ENCODE results near the gene FAM222B.
"Not testable (repeated sequence)": the region's sequence is repeated elsewhere in the genome, so short reads cannot be mapped to it uniquely, and the experiment has no call there.

Gene FAM222B

DNA sequence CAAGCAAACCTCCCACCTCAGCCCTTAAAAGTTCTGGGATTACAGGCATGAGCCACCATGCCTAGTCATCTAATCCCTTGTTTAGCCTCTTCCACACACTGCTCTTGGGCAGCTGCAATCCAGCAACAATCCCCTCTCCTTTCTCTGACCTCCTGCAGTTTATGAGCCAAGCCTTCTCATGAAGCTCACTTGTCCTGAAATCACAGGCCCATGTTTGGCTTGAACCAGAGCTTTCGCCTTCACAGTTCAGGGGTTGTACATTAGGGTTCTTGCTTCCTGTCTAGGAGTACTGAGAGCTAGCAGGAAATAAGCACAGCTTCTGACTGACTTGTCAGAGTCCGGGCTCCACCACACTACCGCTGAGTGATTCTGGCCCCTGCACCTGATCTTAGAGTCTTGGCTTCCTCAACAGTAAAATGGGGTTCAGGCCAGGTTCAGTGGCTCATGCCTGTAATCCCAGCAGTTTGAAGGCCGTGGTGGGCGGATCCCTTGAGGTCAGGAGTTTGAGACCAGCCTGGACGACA is 28.5 kb upstream of the FAM222B start:
- DNase-seq (ENCODE audit: low spot score) = peak; percentile 36

DNA sequence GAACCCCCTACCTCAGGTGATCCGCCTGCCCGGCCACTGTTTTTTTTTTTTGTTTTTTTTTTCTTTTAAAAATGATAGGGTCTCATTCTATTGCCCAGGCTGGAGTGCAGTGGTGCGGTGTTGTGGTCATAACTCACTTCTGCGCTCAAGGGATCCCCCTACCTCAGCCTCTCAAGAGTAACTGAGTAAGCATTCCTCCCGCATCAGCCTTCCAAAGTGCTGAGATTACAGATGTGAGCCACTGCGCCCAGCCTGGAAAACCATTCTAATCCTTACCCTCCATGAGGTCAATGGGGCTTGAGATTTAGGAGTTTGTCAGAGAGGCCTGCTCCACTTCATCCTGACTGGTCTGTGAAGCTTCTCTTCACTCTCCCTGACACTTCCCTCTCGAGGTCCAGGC is 24.7 kb upstream of the FAM222B start:
- no peak for DNase-seq (ENCODE audit: low spot score)

DNA sequence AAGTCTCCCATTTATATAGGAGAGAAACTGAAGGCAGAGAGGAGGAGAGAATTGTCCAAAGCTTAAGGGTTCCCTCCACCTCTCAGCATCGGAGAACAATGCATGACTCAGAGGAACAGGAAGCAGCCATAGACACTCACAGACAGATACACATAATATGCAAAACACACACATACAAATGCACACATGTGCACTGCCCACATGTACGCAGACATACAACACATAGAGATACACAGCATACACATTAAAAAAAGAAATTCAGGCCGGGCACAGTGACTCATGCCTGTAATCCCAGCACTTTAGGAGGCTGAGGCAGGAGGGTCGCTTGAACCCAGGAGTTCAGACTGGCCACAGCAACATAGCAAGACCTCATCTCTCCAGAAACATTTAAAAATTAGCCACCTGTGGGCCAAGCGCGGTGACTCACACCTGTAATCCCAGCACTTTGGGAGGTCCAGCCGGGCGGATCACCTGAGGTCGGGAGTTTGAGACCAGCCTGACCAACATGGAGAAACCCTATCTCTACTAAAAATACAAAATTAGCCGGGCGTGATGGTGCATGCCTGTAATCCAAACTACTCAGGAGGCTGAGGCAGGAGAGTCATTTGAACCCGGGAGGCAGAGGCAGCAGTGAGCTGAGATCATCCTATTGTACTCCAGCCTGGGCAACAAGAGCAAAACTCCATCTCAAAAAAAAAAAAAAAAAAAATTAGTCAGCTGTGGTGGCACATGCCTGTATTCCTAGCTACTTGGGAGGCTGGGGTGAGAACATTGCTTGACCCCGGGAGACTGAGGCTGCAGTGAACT is 23.6 kb upstream of the FAM222B start:
- peak; percentile 33 for DNase-seq (ENCODE audit: low spot score)

DNA sequence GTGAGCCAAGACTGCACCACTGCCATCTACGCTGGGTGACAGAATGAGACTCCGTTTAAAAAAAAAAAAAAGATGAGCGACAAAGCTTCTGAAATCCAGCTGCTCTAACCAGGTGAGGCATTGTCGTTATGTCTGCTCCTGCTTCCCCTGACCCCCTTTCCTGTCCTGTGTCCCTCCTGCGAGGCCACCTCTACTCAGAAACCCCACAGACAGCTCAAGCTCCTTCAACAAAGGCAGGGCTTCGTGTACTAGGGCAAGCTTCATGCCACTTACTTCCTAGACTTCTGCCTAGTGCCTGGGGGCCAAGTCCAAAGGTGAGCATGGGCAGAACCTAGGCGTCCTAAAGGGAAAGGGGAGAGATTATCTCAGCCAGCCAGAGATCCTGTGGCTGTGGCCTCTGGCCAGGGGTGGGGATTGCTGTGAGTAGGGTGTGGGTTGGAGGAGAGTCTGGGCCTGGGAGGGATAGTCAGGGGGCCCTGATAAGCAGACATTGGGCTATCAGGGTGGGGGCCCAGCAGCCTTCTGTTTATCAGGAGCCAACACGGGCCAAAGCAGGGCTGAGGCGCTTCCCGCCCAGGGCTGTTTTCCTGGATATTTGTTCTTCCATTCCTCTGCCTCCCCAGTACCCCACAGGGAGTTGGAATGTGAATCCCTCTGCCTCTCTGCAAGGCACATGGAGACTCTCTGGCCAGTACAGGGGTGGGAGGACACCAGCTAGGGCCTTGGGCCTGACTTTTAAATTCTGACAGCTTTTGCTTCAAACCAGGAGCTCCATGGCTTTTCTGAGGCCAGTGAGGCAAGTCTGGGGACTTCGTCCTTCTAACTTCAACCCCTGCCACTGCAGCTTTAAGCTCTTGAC is 22.6 kb upstream of the FAM222B start:
- peak; percentile 97 for DNase-seq (ENCODE audit: low spot score)

DNA sequence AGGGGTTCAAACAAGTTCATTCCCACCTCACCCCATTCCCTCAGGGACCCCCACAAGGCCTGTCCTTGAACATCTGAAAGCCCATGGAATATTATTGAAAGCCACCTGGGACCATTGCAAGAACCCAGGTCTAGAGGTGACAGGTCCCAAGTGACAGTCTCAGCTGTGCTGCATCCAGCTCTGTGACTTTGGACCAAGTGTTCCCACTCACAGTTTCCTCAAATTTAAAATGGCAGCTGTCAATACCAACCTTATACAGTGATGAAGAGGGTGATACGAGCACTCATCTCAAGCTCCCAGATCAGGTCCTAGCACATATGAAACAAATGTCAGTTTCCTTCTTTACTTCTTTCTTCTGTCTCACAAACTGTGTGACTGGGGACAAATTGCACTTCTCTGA is 21.4 kb upstream of the FAM222B start:
- peak; percentile 52 for DNase-seq (ENCODE audit: low spot score)

DNA sequence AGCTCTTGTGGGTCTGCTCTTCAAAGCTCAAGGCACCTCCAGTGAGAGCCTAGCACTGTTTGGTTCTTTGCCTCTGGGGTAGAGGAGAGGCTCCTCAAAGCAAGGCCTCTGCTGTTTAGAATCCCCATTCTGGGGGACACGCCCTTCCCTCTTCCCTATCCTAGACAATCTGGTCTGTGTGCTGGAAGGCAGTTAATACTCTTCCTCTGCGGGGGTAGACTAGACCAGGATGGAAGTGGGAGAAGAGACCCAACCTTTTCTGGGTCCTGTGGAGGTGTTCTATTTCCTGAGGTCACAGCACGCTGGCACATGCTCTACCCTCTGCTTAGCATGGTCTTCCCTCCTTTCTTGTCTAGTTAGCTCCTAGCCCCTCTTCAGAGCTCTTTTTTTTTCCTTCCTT is 20.0 kb upstream of the FAM222B start:
- peak; percentile 63 for DNase-seq (ENCODE audit: low spot score)

DNA sequence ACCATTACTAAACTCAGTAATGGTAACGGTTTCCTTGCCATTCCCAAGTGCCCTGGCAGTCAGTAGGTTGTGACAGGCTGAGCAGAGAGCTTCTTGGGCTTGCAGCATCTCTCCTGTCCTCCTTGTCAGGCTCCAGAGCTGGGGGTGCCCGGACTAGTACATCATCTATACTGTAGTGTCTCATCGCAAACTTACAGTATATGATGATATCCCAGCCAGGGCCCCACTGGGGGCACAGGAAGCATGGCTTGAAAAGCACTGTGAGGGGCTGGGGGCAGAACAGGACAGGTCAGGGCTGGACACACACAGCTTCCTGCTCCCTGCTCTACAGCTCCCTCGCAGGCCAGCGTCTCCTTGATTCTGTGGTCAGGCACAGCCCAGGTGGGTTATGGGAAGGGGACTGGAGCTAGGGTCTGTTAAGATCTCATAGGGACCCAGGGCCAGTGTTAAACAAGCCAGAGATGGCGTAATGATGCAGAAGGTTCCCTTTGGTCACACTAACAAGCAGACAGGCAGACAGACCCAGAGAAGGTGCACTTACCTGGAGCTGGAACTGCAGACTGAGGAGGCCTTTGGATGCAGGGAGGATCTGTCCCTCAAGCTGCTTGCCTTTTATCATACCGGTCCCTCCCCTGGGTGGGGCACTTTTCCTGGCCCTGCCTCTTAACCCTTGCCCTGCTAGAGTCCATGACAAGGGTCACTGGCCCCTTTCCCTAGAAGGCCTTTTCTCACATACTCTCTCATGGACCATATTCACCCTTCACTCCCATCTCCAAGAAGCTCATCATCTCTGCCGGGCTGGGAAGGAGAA is 19.0 kb upstream of the FAM222B start:
- peak; percentile 90 for DNase-seq (ENCODE audit: low spot score)

DNA sequence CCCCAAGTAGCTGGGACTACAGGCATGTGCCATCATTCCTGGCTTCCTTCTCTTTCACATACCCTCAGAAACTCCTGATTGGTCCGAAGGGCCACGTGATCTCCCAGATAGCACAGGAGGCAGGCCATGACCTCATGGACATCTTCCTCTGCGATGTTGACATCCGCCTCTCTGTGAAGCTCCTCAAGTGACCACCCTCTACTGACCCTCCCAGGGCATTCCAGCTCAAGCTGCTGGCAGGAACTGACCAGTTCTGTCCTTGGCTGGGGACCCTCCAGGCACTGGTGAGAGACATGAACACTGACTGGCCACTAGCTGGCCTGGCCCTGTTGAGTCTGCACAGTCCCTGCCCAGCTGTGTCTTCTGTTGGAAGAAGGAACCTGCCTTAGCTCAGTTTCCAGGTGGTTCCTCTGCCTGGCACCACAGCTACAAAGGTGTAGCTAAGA is 17.8 kb upstream of the FAM222B start:
- peak; percentile 80 for DNase-seq (ENCODE audit: low spot score)

DNA sequence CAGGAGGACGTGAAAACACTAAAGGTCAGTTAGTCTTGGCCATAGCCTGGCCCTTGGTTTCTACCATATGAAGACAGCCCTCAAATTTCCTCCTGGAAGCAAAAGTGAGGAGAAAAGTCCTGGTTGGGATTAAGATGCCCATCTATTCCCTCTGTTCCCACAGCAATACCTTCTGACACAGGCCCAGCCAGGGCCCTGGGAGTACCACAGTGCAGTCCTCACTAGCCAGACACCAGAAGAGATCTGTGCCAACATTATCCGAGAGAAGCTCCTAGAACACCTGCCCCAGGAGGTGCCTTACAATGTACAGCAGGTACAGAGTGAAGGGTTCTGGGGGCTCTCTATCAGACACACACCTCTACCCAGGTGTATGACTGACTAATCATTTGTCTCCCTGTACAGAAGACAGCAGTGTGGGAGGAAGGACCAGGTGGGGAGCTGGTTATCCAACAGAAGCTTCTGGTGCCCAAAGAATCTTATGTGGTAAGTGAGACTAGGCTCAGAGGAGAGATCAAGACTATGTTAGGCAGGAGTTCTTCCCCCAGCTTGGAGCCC is 16.3 kb upstream of the FAM222B start:
- DNase-seq (ENCODE audit: low spot score) = peak; percentile 75

DNA sequence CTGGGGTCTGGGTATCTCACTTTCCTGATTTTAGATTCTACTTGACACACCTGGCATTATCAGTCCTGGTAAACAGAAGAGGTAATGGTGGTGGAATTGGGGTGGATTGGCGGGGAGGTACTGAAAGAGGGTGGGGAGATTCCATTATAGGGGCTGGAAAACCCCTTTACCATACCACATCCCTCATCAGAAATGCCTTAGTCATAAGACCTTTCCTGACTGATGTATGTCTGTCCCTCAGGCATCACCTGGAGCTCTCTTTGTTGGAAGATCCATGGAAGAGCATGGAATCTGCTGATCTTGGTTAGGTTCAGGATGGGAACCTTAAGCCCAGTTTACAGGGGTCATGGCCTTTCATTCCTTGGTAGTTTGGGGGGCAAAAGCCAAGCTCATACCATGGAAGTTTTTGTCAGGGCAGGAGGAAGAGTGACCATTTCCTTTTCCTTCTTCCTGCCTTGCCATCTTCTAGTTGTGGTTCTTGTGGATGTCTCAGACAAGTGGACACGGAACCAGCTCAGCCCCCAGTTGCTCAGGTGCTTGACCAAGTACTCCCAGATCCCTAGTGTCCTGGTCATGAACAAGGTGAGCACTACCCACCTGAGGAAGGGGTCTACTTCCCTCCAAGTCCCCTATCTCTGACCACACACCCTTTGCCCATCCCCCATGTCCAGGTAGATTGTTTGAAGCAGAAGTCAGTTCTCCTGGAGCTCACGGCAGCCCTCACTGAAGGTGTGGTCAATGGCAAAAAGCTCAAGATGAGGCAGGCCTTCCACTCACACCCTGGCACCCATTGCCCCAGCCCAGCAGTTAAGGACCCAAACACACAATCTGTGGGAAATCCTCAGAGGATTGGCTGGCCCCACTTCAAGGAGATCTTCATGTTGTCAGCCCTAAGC is 15.6 kb upstream of the FAM222B start:
- DNase-seq (ENCODE audit: low spot score) = peak; percentile 72

DNA sequence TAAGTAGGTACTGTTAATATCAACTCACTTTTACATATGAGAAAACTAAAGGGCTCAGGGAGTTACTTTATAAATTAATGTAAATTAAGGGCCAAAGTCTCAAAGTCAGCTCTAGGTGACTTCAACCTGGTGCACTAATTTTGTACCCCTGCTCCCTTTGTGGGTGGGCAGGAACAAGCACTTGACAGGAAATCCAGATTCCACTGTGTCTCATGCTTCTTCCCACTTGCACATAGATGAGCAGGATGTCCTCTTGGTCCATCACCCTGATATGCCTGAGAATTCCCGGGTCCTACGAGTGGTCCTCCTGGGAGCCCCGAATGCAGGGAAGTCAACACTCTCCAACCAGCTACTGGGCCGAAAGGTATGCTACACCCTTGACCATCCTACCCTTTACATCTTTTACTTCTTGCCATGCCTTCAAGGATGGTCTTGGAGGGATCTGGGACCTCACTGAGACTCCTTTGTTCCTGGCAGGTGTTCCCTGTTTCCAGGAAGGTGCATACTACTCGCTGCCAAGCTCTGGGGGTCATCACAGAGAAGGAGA is 13.5 kb upstream of the FAM222B start:
- peak; percentile 60 for DNase-seq (ENCODE audit: low spot score)

DNA sequence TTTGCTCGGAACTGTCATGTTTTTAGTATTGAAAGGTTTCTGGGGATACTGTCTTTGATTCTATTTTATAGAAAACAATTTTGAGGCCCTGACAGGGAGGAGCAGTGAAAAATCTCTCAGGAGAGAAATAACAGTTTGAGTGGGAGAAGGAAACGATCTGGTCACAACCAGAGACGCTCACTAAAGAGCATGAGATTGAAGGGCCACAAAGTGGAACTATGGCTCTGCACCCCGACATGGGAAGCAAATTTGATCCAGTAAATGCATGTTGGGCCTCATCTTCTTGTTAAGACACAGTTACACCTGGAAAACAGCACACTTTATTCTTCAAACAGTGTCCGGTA is 12.7 kb upstream of the FAM222B start:
- DNase-seq (ENCODE audit: low spot score) = peak; percentile 55

DNA sequence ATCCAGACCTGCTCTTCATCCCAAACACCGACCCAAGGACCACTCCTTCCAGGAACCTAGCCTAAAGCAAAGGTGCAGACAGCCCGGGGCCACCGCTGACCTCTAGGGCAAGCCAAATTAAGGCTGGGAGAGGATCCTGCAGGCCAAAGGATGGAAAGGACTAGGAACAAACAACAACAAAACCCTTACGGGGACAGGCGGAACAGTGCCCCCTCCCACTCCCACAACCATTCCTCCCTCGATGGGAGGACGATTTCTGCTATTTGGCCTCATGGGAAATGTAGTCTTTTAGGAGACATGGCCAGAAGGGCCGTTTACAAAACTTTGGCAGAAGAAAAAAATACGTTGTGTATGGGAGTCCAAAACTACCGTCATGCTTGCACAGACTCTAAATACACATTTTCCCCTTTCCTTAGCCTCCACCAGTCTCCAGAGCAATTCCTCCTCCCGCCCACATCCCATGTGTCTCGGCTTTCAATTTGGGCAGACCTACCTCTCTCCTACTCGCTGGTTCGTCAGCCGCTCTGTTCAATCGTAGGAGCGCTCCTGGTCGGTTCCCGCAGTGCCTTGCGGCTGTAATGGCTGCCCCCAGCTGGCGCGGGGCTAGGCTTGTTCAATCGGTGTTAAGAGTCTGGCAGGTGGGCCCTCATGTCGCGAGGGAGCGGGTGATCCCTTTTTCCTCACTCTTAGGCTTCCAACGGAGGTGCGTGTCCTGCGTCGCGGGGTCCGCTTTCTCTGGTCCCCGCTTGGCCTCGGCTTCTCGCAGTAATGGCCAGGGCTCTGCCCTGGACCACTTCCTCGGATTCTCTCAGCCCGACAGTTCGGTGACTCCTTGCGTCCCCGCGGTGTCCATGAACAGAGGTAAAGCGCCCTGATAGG is 12.1 kb upstream of the FAM222B start, which contains the start of gene ERAL1:
Gene ERAL1, plus strand, starts transcription at position 560 of the 879 bp plus-strand sequence. Its CDS starts 19 bp downstream, at position 579.
- peak; percentile 71 for DNase-seq (ENCODE audit: low spot score)

DNA sequence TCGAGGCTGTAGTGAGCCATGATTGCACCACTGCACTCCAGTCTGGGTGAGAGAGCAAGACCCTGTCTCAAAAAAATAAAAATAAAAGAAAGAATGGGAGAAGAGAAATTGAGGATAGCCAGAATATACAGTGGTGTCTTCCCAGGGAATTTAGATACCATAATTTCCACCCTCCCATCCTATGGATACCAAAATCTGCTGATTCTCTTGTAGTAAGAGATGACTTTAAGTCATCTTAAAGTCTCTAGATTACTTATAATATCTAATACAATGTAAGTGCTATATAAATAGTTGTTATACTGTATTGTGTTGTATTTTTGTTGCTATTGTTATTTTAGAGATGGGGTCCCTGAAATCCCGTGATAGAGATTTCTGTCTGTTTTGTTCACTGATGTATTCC is 10.7 kb upstream of the FAM222B start:
- DNase-seq (ENCODE audit: low spot score) = no peak

DNA sequence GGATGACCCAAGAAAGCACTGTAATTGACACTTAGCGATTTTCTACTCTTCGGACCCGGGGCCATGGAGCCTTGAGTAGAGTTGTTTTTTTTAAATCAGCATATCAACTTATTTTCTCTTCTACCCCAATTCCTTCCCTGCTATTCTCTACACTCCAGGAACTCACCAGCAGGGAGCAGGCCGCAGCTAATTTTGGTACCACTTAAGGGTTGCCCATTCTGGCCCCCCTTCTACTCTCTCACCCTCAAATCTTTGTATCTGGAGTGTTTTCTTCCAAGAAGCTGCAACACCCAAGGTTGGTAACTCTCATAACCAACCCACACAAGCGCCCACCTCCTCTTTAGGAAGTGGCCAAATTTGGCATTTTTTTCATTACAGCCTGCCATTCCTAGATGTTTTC is 6.7 kb upstream of the FAM222B start:
- peak; percentile 64 for DNase-seq (ENCODE audit: low spot score)

DNA sequence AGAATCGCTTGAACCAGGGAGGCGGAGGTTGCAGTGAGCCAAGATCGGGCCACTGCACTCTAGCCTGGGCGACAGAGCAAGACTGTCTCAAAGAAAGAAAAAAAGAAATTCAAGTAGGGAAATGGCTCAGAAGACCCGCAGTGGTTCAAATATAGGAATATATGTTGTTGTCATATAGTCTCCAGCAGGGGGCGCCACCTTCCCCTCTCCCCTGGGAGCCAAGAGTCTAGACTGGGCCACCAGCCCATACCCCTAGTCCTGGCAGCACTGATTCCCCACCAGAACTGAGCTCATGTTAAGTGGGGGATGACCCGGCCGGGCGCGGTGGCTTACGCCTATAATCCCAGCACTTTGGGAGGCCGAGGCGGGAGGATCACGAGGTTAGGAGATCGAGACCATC is 6.1 kb upstream of the FAM222B start:
- DNase-seq (ENCODE audit: low spot score) = peak; percentile 76

DNA sequence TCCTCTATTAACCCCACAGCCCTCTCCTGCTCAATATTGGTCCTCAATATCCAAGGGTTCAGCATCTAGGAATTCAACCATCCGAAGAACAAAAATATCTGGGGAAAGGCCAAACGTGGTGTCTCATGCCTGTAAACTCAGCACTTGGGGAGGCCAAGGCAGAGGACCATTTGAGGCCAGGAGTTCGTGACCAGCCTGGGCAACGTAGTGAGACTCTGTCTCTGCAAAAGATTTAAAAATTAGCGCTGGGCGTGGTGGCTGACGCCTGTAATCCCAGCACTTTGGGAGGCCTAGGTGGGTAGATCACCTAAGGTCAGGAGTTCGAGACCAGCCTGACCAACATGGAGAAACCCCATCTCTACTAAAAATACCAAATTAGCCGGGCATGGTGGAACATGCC is 4.1 kb upstream of the FAM222B start:
- not testable (repeated sequence) for DNase-seq (ENCODE audit: low spot score)

DNA sequence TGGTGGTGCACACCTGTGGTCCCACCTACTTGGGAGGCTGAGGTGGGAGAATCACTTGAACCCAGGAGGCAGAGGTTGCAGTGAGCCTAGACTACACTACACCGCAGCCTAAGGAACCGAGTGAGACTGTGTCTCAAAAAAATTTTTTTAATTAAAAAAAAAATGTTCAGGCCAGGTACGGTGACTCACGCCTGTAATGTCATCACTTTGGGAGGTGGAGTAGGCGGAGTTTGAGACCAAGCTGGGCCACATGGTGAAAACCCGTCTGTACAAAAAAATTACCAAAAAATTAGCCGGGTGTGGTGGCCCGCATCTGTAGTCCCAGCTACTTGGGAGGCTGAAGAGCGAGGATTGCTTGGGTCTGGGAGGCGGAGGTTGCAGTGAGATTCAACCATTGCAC is 3.6 kb upstream of the FAM222B start:
- DNase-seq (ENCODE audit: low spot score) = no peak

DNA sequence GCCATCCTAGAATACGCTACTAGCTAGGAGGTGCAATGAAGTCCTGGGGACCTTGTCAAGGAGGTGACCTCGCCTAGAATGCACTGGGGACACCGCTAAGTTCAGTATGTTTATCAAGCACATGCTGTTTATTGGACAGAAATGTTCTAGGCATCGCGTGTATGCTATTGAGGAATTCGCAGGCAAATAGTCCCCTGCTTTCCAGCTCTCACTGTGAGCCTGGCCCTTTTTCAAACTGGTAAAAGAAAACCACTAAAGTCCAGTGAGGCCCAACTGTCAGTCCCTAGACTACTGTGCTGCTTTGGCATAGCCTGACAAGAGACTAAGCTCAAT is 1.2 kb upstream of the FAM222B start:
- DNase-seq (ENCODE audit: low spot score) = no peak

DNA sequence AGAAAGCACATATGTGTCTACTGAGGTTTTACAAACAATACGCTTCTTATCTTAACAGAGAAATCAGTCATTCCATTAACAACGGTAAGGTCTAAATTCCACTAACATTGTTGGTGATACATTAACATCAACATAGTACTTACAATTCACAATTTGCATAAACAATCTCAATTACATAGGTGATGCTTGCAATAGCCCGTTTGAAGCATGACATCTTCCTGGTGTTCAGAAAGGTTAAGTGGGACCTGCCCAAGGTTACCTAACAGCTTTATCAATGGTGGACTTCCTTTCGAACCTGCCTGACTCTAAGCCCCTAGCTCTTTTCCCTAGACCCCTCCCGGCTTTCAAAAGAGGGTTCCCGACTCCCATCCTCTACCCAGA is 699 bp downstream of the FAM222B start:
- peak; percentile 38 for DNase-seq (ENCODE audit: low spot score)

Data from hematopoietic multipotent progenitor cell treated with erythropoietin and hydrocortisone succinate and interleukin-3 and kit ligand, for 15 days (in vitro differentiated cells).